NCI-H526 (cell line): ENCODE results near the gene IKZF4.
"Not testable (repeated sequence)": the region's sequence is repeated elsewhere in the genome, so short reads cannot be mapped to it uniquely, and the experiment has no call there.

Experiments used
- DNase-seq, 2 experiments: peaks; one replicate each; lab custom pipeline; 2025; lab: John Stamatoyannopoulos, UW

Gene IKZF4

GRCh38 chr12:55999522-55999921 is 21.3 kb upstream of the IKZF4 start:
- DNase-seq, result not testable (repeated sequence)

DNA sequence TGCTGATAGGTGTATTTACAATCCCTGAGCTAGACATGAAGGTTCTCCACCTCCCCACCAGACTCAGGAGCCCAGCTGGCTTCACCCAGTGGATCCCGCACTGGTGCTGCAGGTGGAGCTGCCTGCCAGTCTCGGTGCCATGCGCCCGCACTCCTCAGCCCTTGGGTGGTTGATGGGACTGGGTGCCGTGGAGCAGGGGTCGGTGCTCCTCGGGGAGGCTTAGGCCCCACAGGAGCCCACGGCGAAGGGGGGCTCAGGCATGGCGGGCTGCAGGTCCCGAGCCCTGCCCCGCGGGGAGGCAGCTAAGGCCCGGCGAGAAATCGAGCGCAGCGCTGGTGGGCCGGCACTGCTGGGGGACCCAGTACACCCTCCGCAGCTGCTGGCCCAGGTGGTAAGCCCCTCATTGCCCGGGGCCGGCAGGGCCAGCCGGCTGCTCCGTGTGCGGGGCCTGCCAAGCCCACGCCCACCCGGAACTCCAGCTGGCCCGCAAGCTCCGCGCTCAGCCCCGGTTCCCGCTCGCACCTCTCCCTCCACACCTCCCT is 20.8 kb upstream of the IKZF4 start:
- not testable (repeated sequence) for DNase-seq

DNA sequence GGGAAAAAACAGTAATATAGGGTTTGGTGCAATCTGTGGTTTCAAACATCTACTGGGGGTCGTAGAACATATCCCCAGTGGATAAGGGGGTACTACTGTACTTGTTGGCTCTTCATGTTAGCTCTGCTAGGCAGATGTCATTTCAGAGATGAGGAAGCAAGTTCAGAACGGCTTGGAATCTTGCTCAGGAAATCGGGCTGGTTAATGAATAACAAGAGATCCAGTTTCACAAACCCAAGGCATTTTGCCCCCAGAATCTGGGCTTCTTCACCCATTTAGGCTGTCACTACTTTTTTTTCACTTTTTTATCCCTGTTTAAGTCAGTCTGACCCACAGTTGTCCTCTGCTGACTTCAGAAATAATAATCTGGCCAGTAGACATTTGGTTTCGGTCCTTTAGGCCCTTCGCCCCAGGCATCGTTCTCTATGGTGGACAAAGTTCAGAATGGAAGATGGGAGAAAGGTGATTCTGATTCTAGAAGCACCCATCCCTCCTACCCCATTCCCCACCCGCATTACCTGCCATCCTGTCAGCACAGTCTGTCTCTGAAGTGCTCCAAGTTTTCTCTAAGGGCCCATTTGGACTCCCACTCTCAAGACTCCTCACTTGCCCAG is 19.2 kb upstream of the IKZF4 start:
- DNase-seq, result no peak

- not testable (repeated sequence) for DNase-seq
Measured at GRCh38 chr12:56003376-56003775, 17.5 kb upstream of the IKZF4 start.

- DNase-seq, result no peak
Measured at GRCh38 chr12:56004211-56004610, 16.6 kb upstream of the IKZF4 start.

DNA sequence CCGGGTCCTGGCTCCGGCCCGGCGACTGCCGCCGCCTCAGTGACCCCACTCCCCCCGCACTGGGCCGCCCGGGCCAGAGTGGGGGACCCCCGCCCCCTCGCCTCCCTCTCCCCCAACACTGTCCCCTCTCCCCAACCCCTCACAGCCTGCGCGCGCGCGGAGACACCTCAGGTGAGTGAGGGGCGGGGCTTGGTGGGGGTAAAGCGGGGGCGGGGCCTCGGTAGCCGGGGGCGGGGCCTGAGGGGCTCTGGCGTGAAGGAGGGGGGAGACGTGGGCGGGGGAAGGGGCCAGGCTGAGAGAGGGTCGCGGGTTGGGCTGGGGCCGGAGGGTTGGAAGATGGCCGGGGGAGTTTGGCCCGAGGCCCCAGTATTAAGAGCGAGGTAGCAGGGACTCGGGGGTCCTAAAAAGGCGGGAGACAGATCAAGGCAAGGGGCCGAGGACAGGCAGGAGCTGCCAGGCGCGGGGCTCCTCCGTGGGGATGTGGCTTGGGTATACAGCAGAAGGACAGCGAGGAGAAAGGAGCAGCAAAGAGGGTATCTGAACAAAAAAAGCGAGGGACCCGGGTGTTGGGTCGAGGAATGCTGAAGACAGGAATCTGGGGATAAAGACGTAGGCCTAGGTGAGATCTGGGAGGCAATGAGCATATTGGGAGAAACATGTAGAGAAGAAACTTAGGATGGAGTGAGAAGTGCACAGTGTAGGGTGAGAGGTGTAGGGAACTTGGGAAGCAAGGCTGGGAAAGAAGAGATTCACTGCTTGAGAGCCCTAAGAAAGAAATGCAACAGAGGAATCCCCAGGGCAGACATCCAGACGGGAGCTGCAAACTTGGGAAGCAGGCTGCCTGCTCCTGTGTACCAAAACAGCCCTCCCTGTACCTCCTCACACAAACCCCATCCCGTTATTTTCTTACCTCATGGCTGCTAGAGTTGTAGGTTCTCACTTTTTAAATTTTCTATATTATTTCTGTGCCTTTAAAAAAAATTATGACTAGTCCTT is 13.0 kb upstream of the IKZF4 start:
- DNase-seq, result peak in 1 of 2 experiments; percentile 83

- no peak for DNase-seq
Measured at GRCh38 chr12:56010111-56010570, 10.7 kb upstream of the IKZF4 start.

GRCh38 chr12:56011509-56012090 is 9.2 kb upstream of the IKZF4 start:
- no peak for DNase-seq

DNA sequence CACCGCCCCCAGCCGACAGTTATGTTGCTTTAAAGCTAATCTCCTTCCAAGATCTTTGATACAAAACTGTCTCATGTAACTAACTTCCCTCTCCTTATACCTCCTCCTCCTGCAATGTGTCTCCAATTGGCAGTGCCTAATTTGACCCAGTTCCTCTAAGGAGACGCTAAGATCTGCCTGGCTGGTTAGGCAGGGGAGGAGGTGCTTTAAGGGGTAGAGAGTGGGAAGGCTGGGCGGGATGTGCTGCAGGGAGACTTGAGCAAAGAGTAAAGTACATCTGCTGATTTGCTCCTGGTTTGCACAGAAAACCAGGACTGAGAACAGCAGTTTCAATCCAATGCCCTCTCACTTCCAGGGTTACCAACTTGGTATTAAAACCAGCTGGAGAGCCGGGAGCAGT is 7.4 kb upstream of the IKZF4 start:
- DNase-seq, result no peak

- no peak for DNase-seq
Measured at GRCh38 chr12:56014205-56014604, 6.6 kb upstream of the IKZF4 start.

DNA sequence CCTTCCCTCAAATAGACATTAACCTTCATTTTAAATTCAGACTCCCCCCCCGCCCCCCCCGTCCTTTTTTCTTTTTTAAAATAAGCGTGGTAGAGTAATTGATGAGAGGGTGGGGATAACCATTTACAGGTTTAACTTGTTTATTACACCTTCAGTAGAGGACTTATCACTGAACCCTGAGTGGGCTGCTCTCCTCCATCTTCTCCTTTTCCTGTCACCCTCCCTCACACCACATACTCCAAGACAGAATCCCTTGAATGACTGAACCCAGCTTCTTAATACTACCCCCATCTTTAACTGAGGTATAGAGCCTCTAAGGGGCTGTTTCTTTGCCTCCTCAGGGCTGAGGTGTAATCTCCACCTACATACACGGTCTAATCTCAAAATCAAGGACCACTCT is 3.7 kb upstream of the IKZF4 start:
- DNase-seq, result no peak

- no peak for DNase-seq
Measured at GRCh38 chr12:56018356-56018755, 2.5 kb upstream of the IKZF4 start.

- DNase-seq, result peak in 1 of 2 experiments; percentile 36
Measured at GRCh38 chr12:56021889-56022497, 1.1 kb downstream of the IKZF4 start.

- DNase-seq, result no peak
Measured at GRCh38 chr12:56028511-56029165, 7.8 kb downstream of the IKZF4 start.

DNA sequence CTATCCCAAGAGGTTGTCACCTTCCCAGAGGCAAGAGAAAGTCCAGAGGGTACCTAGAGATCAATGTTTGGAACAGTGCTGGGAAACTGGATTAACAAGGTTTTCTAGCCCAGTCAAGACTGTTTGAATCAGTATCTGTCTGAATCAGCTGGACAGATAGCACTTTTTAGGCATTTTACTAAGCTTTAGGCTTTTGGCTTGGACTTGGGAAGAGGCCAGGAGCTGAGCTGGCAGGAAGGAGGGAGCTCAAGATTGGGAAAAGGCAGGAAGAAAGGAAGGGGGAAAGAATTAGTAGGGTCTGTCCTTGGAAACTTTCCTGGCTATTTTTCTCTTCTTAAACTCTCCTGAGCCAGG is 8.3 kb downstream of the IKZF4 start:
- DNase-seq, result no peak

GRCh38 chr12:56029666-56030293 is 8.9 kb downstream of the IKZF4 start:
- peak; percentile 23 to 69 for DNase-seq

- no peak for DNase-seq
Measured at GRCh38 chr12:56031987-56032386, 11.1 kb downstream of the IKZF4 start.

- no peak for DNase-seq
Measured at GRCh38 chr12:56034586-56035332, 13.9 kb downstream of the IKZF4 start.

DNA sequence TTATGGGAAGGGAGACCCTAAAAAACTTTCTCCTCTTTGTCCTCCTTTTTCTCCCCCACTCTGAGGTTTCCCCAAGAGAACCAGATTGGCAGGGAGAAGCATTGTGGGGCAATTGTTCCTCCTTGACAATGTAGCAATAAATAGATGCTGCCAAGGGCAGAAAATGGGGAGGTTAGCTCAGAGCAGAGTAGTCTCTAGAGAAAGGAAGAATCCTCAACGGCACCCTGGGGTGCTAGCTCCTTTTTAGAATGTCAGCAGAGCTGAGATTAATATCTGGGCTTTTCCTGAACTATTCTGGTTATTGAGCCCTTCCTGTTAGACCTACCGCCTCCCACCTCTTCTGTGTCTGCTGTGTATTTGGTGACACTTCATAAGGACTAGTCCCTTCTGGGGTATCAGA is 16.3 kb downstream of the IKZF4 start:
- no peak for DNase-seq

GRCh38 chr12:56038022-56038655 is 17.3 kb downstream of the IKZF4 start:
- no peak for DNase-seq
